ENCODE measurements around the gene SIRT2. TPM values are rescaled to one million over a fixed set of nuclear protein-coding genes. Genes with fewer than 3 reads are reported as not detected.
A peak's percentile ranks its signal among the peaks of the same experiment; 100 is the strongest.
"Not testable (repeated sequence)": the region's sequence is repeated elsewhere in the genome, so short reads cannot be mapped to it uniquely, and the experiment has no call there.

The SIRT2 gene
- total and polyA plus RNA-seq, 3 experiments from 2014 or later = 33.6 to 51.2 (median 36.5) TPM

- ChIA-PET POLR2A (interaction anchor here (0.7 to 3.7 kb wide), 5 partner anchors 8 to 51 kb away, joined by 3 to 33 read pairs (median 7); no protein-coding TSS in a partner anchor), CTCF (interaction anchor here (0.8 to 4.6 kb wide), 17 partner anchors 8 to 145 kb away, joined by 3 to 38 read pairs (median 5); partner anchors contain the start of genes ECH1, MRPS12, RINL and SARS2)
- peak overlapping the region; percentile 48 to 97 (median 92) for H3K27ac Mint-ChIP-seq
- Histone ChIP-seq H3K36me3 (ENCODE audit: insufficient read depth, low read length) (no peaks in the 10 kb centered on the region), H3K4me1 (ENCODE audit: insufficient read depth, low read length) (peaks cover 46% of the 10 kb centered on the region), H3K9me3 (ENCODE audit: low read length) (no peaks in the 10 kb centered on the region), H3K27ac (ENCODE audit: low read depth, low read length) (no peak overlapping the region), H3K4me3 (ENCODE audit: low read length) (no peak overlapping the region), H3K27me3 (ENCODE audit: insufficient read depth, low read length, poor library complexity, severe bottlenecking) (no peaks in the 10 kb centered on the region)
- peaks cover 39 to 69% (median 60%) of the 10 kb centered on the region in 3 donors for H3K4me1 Mint-ChIP-seq
- H3K9me3 Mint-ChIP-seq = peaks cover 0 to 2% (median 0%) of the 10 kb centered on the region in 5 donors
- peaks cover 3 to 30% (median 7%) of the 10 kb centered on the region in 3 donors for H3K36me3 Mint-ChIP-seq
- DNase-seq = no peak
- H3K4me3 Mint-ChIP-seq = peak overlapping the region; percentile 87 to 94 (median 91)
- H3K27me3 Mint-ChIP-seq = no peaks in the 10 kb centered on the region
Measured at GRCh38 chr19:38868551-38868950, 30.9 kb downstream of the SIRT2 start.

DNA sequence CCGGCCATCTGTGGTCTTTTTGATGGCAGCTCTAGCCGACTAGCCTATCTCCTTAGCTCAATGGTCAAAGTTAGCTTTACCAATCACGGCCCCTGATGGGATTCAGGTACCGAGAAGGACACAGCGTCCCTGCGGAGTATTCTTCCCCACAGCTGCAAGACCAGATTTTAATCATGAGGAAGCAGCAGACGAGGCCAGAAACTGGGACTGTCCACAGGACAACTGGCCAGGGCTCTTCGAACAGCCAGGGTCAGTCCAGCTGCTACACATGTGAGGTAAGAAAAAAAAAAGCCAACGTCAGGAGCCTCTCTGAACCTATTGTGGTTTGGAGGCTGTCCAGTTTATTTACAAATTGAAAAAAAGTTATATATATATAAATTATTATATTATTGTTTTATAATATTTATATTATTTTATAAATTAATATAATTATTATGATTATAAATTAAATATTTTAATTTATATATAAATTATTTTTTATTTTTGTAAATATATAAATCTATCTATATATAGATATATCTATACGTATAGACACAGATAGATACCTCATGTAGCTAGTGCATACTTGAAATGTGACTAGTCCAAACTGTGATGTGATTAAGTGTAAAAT, 32.1 kb downstream of the SIRT2 start:
- no peak for DNase-seq
- H3K36me3 ChIP-seq (ENCODE audit: insufficient read depth, low read length) = no peaks in the 10 kb centered on the region
- peaks cover 41 to 72% (median 64%) of the 10 kb centered on the region in 3 donors for H3K4me1 Mint-ChIP-seq
- POLR2A ChIA-PET = interaction anchor here (0.8 to 5.6 kb wide), 3 partner anchors 11 to 21 kb away, joined by 3 to 59 read pairs (median 7); partner anchors contain the start of genes HNRNPL and RINL
- CTCF ChIA-PET = interaction anchor here (2.5 to 3.3 kb wide), 2 partner anchors 15 to 18 kb away, joined by 7 to 10 read pairs; no protein-coding TSS in a partner anchor
- peaks cover 46% of the 10 kb centered on the region for H3K4me1 ChIP-seq (ENCODE audit: insufficient read depth, low read length)
- no peak overlapping the region for H3K4me3 ChIP-seq (ENCODE audit: low read length)
- H3K4me3 Mint-ChIP-seq = no peak overlapping the region
- H3K27ac ChIP-seq (ENCODE audit: low read depth, low read length) = no peak overlapping the region
- H3K27me3 ChIP-seq (ENCODE audit: insufficient read depth, low read length, poor library complexity, severe bottlenecking) = no peaks in the 10 kb centered on the region
- H3K9me3 Mint-ChIP-seq = peaks cover 0 to 2% (median 0%) of the 10 kb centered on the region in 5 donors
- H3K9me3 ChIP-seq (ENCODE audit: low read length) = no peaks in the 10 kb centered on the region
- H3K27ac Mint-ChIP-seq = peak overlapping the region in 5 of 8 donors; percentile 19 to 70 (median 57)
- peaks cover 3 to 25% (median 4%) of the 10 kb centered on the region in 3 donors for H3K36me3 Mint-ChIP-seq
- no peaks in the 10 kb centered on the region for H3K27me3 Mint-ChIP-seq

- Mint-ChIP-seq H3K27me3 (no peaks in the 10 kb centered on the region), H3K4me1 (peaks cover 33 to 43% (median 38%) of the 10 kb centered on the region in 3 donors), H3K27ac (peak overlapping the region in 5 of 8 donors; percentile 10 to 94 (median 32)), H3K4me3 (peak overlapping the region in 2 of 7 donors; percentile 24 to 34), H3K9me3 (peaks cover 0 to 2% (median 0%) of the 10 kb centered on the region in 5 donors), H3K36me3 (peaks cover 0 to 8% (median 3%) of the 10 kb centered on the region in 3 donors)
- Histone ChIP-seq H3K4me1 (ENCODE audit: insufficient read depth, low read length) (peaks cover 24% of the 10 kb centered on the region), H3K9me3 (ENCODE audit: low read length) (no peaks in the 10 kb centered on the region), H3K4me3 (ENCODE audit: low read length) (no peak overlapping the region), H3K27me3 (ENCODE audit: insufficient read depth, low read length, poor library complexity, severe bottlenecking) (no peaks in the 10 kb centered on the region), H3K27ac (ENCODE audit: low read depth, low read length) (peak overlapping the region; percentile 2), H3K36me3 (ENCODE audit: insufficient read depth, low read length) (no peaks in the 10 kb centered on the region)
- POLR2A ChIA-PET = interaction anchor here (1.5 to 5.6 kb wide), 2 partner anchors 11 to 14 kb away, joined by 5 to 59 read pairs; partner anchors contain the start of gene HNRNPL
- DNase-seq = no peak
- CTCF ChIA-PET = interaction anchor here (1.1 to 2.3 kb wide), 4 partner anchors 10 to 24 kb away, joined by 4 to 9 read pairs (median 8); no protein-coding TSS in a partner anchor
Measured at GRCh38 chr19:38862321-38863059, 36.9 kb downstream of the SIRT2 start.

GRCh38 chr19:38861368-38861767, 38.0 kb downstream of the SIRT2 start:
- peaks cover 33% of the 10 kb centered on the region for H3K4me1 ChIP-seq (ENCODE audit: insufficient read depth, low read length)
- H3K27me3 ChIP-seq (ENCODE audit: insufficient read depth, low read length, poor library complexity, severe bottlenecking) = no peaks in the 10 kb centered on the region
- CTCF ChIA-PET = interaction anchor here (0.7 to 1.3 kb wide), 4 partner anchors 8 to 69 kb away, joined by 3 to 5 read pairs (median 4); partner anchors contain the start of genes MRPS12 and SARS2
- DNase-seq = no peak
- Mint-ChIP-seq H3K36me3 (peaks cover 0 to 4% (median 3%) of the 10 kb centered on the region in 3 donors), H3K27ac (no peak overlapping the region), H3K4me1 (peaks cover 41 to 51% (median 47%) of the 10 kb centered on the region in 3 donors), H3K9me3 (peaks cover 0 to 2% (median under 1%) of the 10 kb centered on the region in 5 donors), H3K4me3 (no peak overlapping the region), H3K27me3 (no peaks in the 10 kb centered on the region)
- H3K9me3 ChIP-seq (ENCODE audit: low read length) = no peaks in the 10 kb centered on the region
- no peaks in the 10 kb centered on the region for H3K36me3 ChIP-seq (ENCODE audit: insufficient read depth, low read length)
- H3K4me3 ChIP-seq (ENCODE audit: low read length) = no peak overlapping the region
- POLR2A ChIA-PET = no interaction called here
- no peak overlapping the region for H3K27ac ChIP-seq (ENCODE audit: low read depth, low read length)

- peak overlapping the region in 1 of 8 donors; percentile 61 for H3K27ac Mint-ChIP-seq
Measured at GRCh38 chr19:38859631-38860204, 39.7 kb downstream of the SIRT2 start.

GRCh38 chr19:38856813-38857212, 42.6 kb downstream of the SIRT2 start:
- Mint-ChIP-seq H3K27ac (peak overlapping the region in 7 of 8 donors; percentile 76 to 99 (median 91)), H3K27me3 (peaks cover 0 to 4% of the 10 kb centered on the region in 2 donors), H3K4me1 (peaks cover 26 to 34% (median 27%) of the 10 kb centered on the region in 3 donors), H3K36me3 (peaks cover 0 to 2% (median 0%) of the 10 kb centered on the region in 3 donors), H3K4me3 (peak overlapping the region in 6 of 7 donors; percentile 37 to 69 (median 60)), H3K9me3 (peaks cover 0 to 2% (median 0%) of the 10 kb centered on the region in 5 donors)
- Histone ChIP-seq H3K9me3 (ENCODE audit: low read length) (no peaks in the 10 kb centered on the region), H3K27ac (ENCODE audit: low read depth, low read length) (no peak overlapping the region), H3K4me3 (ENCODE audit: low read length) (no peak overlapping the region), H3K27me3 (ENCODE audit: insufficient read depth, low read length, poor library complexity, severe bottlenecking) (no peaks in the 10 kb centered on the region), H3K4me1 (ENCODE audit: insufficient read depth, low read length) (peaks cover 21% of the 10 kb centered on the region), H3K36me3 (ENCODE audit: insufficient read depth, low read length) (no peaks in the 10 kb centered on the region)
- ChIA-PET CTCF (interaction anchor here (0.7 to 2.4 kb wide), 6 partner anchors 12 to 197 kb away, joined by 3 to 10 read pairs (median 4); no protein-coding TSS in a partner anchor), POLR2A (interaction anchor here (0.6 to 0.7 kb wide), 2 partner anchors 73 to 1348 kb away, joined by 3 to 5 read pairs; no protein-coding TSS in a partner anchor)
- no peak for DNase-seq

More at GRCh38 chr19:38859631-38860204, 39.7 kb downstream of the SIRT2 start:
- CTCF ChIA-PET; H3K9me3 ChIP-seq (ENCODE audit: low read length); H3K36me3 Mint-ChIP-seq; H3K27ac ChIP-seq (ENCODE audit: low read depth, low read length); H3K9me3 Mint-ChIP-seq; H3K27me3 ChIP-seq (ENCODE audit: insufficient read depth, low read length, poor library complexity, severe bottlenecking); DNase-seq; H3K4me3 ChIP-seq (ENCODE audit: low read length); H3K36me3 ChIP-seq (ENCODE audit: insufficient read depth, low read length); H3K4me3 Mint-ChIP-seq; H3K27me3 Mint-ChIP-seq: not testable (repeated sequence)
- peaks cover 19% of the 10 kb centered on the region for H3K4me1 ChIP-seq (ENCODE audit: insufficient read depth, low read length)
- peaks cover 30 to 40% (median 32%) of the 10 kb centered on the region in 3 donors for H3K4me1 Mint-ChIP-seq
- POLR2A ChIA-PET = interaction anchor here (0.6 to 1.2 kb wide), 2 partner anchors 9 to 435 kb away, joined by 3 to 7 read pairs; no protein-coding TSS in a partner anchor

DNA sequence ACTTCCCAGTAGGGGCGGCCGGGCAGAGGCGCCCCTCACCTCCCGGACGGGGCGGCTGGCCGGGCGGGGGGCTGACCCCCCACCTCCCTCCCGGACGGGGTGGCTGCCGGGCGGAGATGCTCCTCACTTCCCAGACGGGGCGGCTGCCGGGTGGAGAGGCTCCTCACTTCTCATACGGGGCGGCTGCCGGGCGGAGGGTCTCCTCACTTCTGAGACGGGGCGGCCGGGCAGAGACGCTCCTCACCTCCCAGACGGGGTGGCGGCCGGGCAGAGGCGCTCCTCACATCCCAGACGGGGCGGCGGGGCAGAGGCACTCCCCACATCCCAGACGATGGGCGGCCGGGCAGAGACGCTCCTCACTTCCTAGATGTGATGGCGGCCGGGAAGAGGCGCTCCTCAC, 43.7 kb downstream of the SIRT2 start:
- H3K4me3 ChIP-seq (ENCODE audit: low read length); H3K27me3 Mint-ChIP-seq; H3K27ac ChIP-seq (ENCODE audit: low read depth, low read length); H3K27ac Mint-ChIP-seq; H3K4me3 Mint-ChIP-seq; H3K9me3 ChIP-seq (ENCODE audit: low read length); H3K36me3 ChIP-seq (ENCODE audit: insufficient read depth, low read length); POLR2A ChIA-PET; H3K27me3 ChIP-seq (ENCODE audit: insufficient read depth, low read length, poor library complexity, severe bottlenecking); DNase-seq; H3K9me3 Mint-ChIP-seq; CTCF ChIA-PET: not testable (repeated sequence)
- peaks cover 0 to 11% (median 0%) of the 10 kb centered on the region in 3 donors for H3K36me3 Mint-ChIP-seq
- H3K4me1 Mint-ChIP-seq = peaks cover 33 to 42% (median 38%) of the 10 kb centered on the region in 3 donors
- peaks cover 30% of the 10 kb centered on the region for H3K4me1 ChIP-seq (ENCODE audit: insufficient read depth, low read length)

All from CD8-positive, alpha-beta memory T cell (primary cell).